CD4-positive, alpha-beta T cell treated with Interleukin-1 beta for 1 hour (primary cell): ENCODE results near the gene NUBPL.
"Not testable (repeated sequence)": the region's sequence is repeated elsewhere in the genome, so short reads cannot be mapped to it uniquely, and the experiment has no call there.

Source experiments
- DNase-seq, 2 donors: peaks; one replicate each; pipeline ENCODE4 v3.0.0-alpha.2; 2020 to 2022

The NUBPL gene

GRCh38 chr14:31819281-31819680 lies 258.1 kb downstream of the NUBPL start:
- DNase-seq, result no peak

GRCh38 chr14:31825459-31825858 lies 264.3 kb downstream of the NUBPL start:
- DNase-seq, result no peak

- DNase-seq, result no peak
These were observed 266.1 kb downstream of the NUBPL start for GRCh38 chr14:31827325-31827724.

- DNase-seq, result no peak
These were observed 268.0 kb downstream of the NUBPL start for GRCh38 chr14:31828946-31829868.

GRCh38 chr14:31834616-31835015 lies 273.4 kb downstream of the NUBPL start:
- no peak for DNase-seq

- DNase-seq, result no peak
These were observed 273.8 kb downstream of the NUBPL start for GRCh38 chr14:31835049-31835448.

- no peak for DNase-seq
These were observed 275.8 kb downstream of the NUBPL start for GRCh38 chr14:31837031-31837430.

- no peak for DNase-seq
These were observed 281.7 kb downstream of the NUBPL start for GRCh38 chr14:31842899-31843298.

- no peak for DNase-seq
These were observed 282.3 kb downstream of the NUBPL start for GRCh38 chr14:31843361-31844091.

GRCh38 chr14:31854508-31855075 lies 293.4 kb downstream of the NUBPL start:
- no peak for DNase-seq

GRCh38 chr14:31855262-31855661 lies 294.1 kb downstream of the NUBPL start:
- DNase-seq, result no peak

GRCh38 chr14:31856003-31856402 lies 294.8 kb downstream of the NUBPL start:
- DNase-seq, result not testable (repeated sequence)

- no peak for DNase-seq
These were observed 297.7 kb downstream of the NUBPL start for GRCh38 chr14:31858868-31859267.

GRCh38 chr14:31864937-31865855 lies 304.0 kb downstream of the NUBPL start:
- no peak for DNase-seq

- no peak for DNase-seq
These were observed 306.4 kb downstream of the NUBPL start for GRCh38 chr14:31867570-31867969.

GRCh38 chr14:31868096-31868495 lies 306.9 kb downstream of the NUBPL start:
- not testable (repeated sequence) for DNase-seq

GRCh38 chr14:31876741-31877140 lies 315.5 kb downstream of the NUBPL start:
- no peak for DNase-seq

- no peak for DNase-seq
These were observed 316.1 kb downstream of the NUBPL start for GRCh38 chr14:31877255-31877798.

- DNase-seq, result no peak
These were observed 318.6 kb downstream of the NUBPL start for GRCh38 chr14:31879661-31880348.

- no peak for DNase-seq
These were observed 319.7 kb downstream of the NUBPL start for GRCh38 chr14:31880935-31881334.

GRCh38 chr14:31881531-31882310 lies 320.5 kb downstream of the NUBPL start:
- DNase-seq, result no peak
